HG03457 (cell line): ENCODE measurements around the gene CELA1.

Source experiments
- ATAC-seq: cut with Tn5 transposase; IDR thresholded peaks from one replicate; pipeline ENCODE4 v1.9.1; 2021; ENCODE audit warnings: moderate number of reproducible peaks; ENCODE audit not compliant: unreplicated experiment

The CELA1 gene

GRCh38 chr12:51377099-51377984, 30.9 kb upstream of the CELA1 start:
- ATAC-seq = no peak

GRCh38 chr12:51374856-51375255, 28.4 kb upstream of the CELA1 start:
- no peak for ATAC-seq

GRCh38 chr12:51374361-51374760, 27.9 kb upstream of the CELA1 start:
- no peak for ATAC-seq

- no peak for ATAC-seq
Measured at GRCh38 chr12:51373187-51373586, 26.7 kb upstream of the CELA1 start.

- ATAC-seq = no peak
Measured at GRCh38 chr12:51372021-51372420, 25.5 kb upstream of the CELA1 start.

- no peak for ATAC-seq
Measured at GRCh38 chr12:51371295-51371953, 24.9 kb upstream of the CELA1 start.

GRCh38 chr12:51370667-51371066, 24.2 kb upstream of the CELA1 start:
- no peak for ATAC-seq

GRCh38 chr12:51369581-51369980, 23.1 kb upstream of the CELA1 start:
- no peak for ATAC-seq

GRCh38 chr12:51368640-51369517, 22.4 kb upstream of the CELA1 start:
- ATAC-seq = peak; percentile 95

GRCh38 chr12:51365276-51365675, 18.8 kb upstream of the CELA1 start:
- no peak for ATAC-seq

GRCh38 chr12:51364001-51364400, 17.5 kb upstream of the CELA1 start:
- no peak for ATAC-seq

- ATAC-seq = no peak
Measured at GRCh38 chr12:51362747-51363342, 16.4 kb upstream of the CELA1 start.

- no peak for ATAC-seq
Measured at GRCh38 chr12:51362307-51362706, 15.8 kb upstream of the CELA1 start.

GRCh38 chr12:51361161-51362016, 14.9 kb upstream of the CELA1 start:
- ATAC-seq = no peak

GRCh38 chr12:51360315-51360714, 13.8 kb upstream of the CELA1 start:
- no peak for ATAC-seq

- no peak for ATAC-seq
Measured at GRCh38 chr12:51359851-51360250, 13.4 kb upstream of the CELA1 start.

- no peak for ATAC-seq
Measured at GRCh38 chr12:51358496-51358895, 12.0 kb upstream of the CELA1 start.

- ATAC-seq = no peak
Measured at GRCh38 chr12:51357374-51358047, 11.0 kb upstream of the CELA1 start.

GRCh38 chr12:51351913-51352532, 5.5 kb upstream of the CELA1 start:
- no peak for ATAC-seq
